Endothelial cell of umbilical vein (primary cell): ENCODE measurements around the gene NUP153. TPM values are rescaled to one million over a fixed set of nuclear protein-coding genes. Genes with fewer than 3 reads are reported as not detected.

Experiments
- BruUV-seq: library from RNA; stranded (reverse); fragments of 400-500 nt; replicated peaks from 2 replicates; lab custom pipeline; 2021; lab: Mats Ljungman, UMichigan
- CTCF ChIA-PET: fragments of 300-600, 350-600 bp; sonication (Branson Sonifier 250); formaldehyde crosslinking; loops from one replicate; lab custom pipeline; 2021; ENCODE audit warnings: antibody characterized with exemption, inconsistent platforms; lab: Charles Lee
- POLR2A ChIA-PET: fragments of 300-600, 350-600 bp; sonication (Branson Sonifier 250); formaldehyde crosslinking; loops from one replicate; lab custom pipeline; 2021; ENCODE audit warnings: antibody characterized with exemption, inconsistent platforms; lab: Charles Lee
- DNase-seq: peaks from one replicate; pipeline ENCODE4 v3.0.0-alpha.2; 2011; ENCODE audit warnings: low read depth, low spot score
- FAIRE-seq: peaks from 2 replicates; lab custom pipeline; 2011; peaks lifted over from hg19 to GRCh38; lab: Jason Lieb, UNC
- H2AFZ ChIP-seq: 2 replicates; pipeline ENCODE4 v1.6.0; 2012; ENCODE audit warnings: low read depth, low read length, control low read depth, inconsistent platforms
- H3K27ac ChIP-seq: 2 replicates; pipeline ENCODE4 v1.5.1; 2011; ENCODE audit warnings: low read depth, mild to moderate bottlenecking, control low read depth, low read length, moderate library complexity; ENCODE audit not compliant: insufficient read depth
- H3K27me3 ChIP-seq, 2 experiments: 2 replicates each; pipeline versions ENCODE4 v1.6.0 to v1.6.1; 2011; ENCODE audit warnings: low read length in 2 of 2, mixed read lengths in 1 of 2; ENCODE audit not compliant: control insufficient read depth in 2 of 2, insufficient read depth in 2 of 2
- H3K36me3 ChIP-seq, 2 experiments: 2 replicates in 1 of 2; 3 replicates in 1 of 2; pipeline ENCODE4 v1.5.1; 2011; ENCODE audit warnings: low read length in 2 of 2, mild to moderate bottlenecking in 1 of 2, moderate library complexity in 1 of 2; ENCODE audit not compliant: control insufficient read depth in 2 of 2, insufficient read depth in 2 of 2; ENCODE audit errors: extremely low read depth in 1 of 2
- H3K4me1 ChIP-seq: 3 replicates; pipeline ENCODE4 v1.5.1; 2011; ENCODE audit warnings: mild to moderate bottlenecking, low read length; ENCODE audit not compliant: control insufficient read depth, insufficient read depth; ENCODE audit errors: extremely low read depth
- H3K4me2 ChIP-seq: 2 replicates; pipeline ENCODE4 v1.6.1; 2011; ENCODE audit warnings: low read length, control low read depth, mixed read lengths; ENCODE audit not compliant: insufficient read depth
- H3K4me3 ChIP-seq, 3 experiments: fragments of 200-600 bp in 1 of 3; sonication (generic), shearing (Covaris generic) in 1 of 3; replicated peaks in 1 of 3; 2 replicates each; pipeline ENCODE4 v1.5.1; 2011 to 2016; ENCODE audit warnings: control low read depth in 3 of 3, low read length in 3 of 3, mild to moderate bottlenecking in 2 of 3, inconsistent platforms in 1 of 3, low read depth in 1 of 3, moderate library complexity in 1 of 3; ENCODE audit not compliant: insufficient read depth in 1 of 3
- H3K79me2 ChIP-seq: 2 replicates; pipeline ENCODE4 v1.6.0; 2012; ENCODE audit warnings: low read length, inconsistent platforms; ENCODE audit not compliant: control insufficient read depth, insufficient read depth
- H3K9ac ChIP-seq: replicated peaks from 2 replicates; pipeline ENCODE3; 2011; ENCODE audit warnings: low read length, control low read depth; ENCODE audit not compliant: insufficient read depth; ENCODE audit errors: extremely low read depth
- H3K9me1 ChIP-seq: replicated peaks from 3 replicates; pipeline ENCODE4 v1.6.0; 2011; ENCODE audit warnings: mild to moderate bottlenecking, low read length; ENCODE audit not compliant: control insufficient read depth, insufficient read depth; ENCODE audit errors: extremely low read depth
- H3K9me3 ChIP-seq: replicated peaks from 2 replicates; pipeline ENCODE4 v1.5.1; 2012; ENCODE audit warnings: low read length, inconsistent platforms; ENCODE audit not compliant: control insufficient read depth, insufficient read depth
- H4K20me1 ChIP-seq: replicated peaks from 2 replicates; pipeline ENCODE3; 2011; ENCODE audit warnings: mild to moderate bottlenecking, low read length; ENCODE audit not compliant: control insufficient read depth, insufficient read depth; ENCODE audit errors: extremely low read depth
- EZH2 ChIP-seq: IDR thresholded peaks from 2 replicates; pipeline ENCODE4 v1.6.1; 2012; ENCODE audit warnings: borderline replicate concordance, low read depth, mild to moderate bottlenecking, moderate library complexity, low read length, inconsistent platforms; ENCODE audit not compliant: severe bottlenecking
- FOS ChIP-seq: IDR thresholded peaks from 2 replicates; pipeline ENCODE4 v1.6.1; 2011; ENCODE audit warnings: mild to moderate bottlenecking, low read length, moderate library complexity, borderline replicate concordance; ENCODE audit not compliant: insufficient read depth
- JUN ChIP-seq: IDR thresholded peaks from 2 replicates; pipeline ENCODE4 v1.6.1; 2011; ENCODE audit warnings: borderline replicate concordance, low read depth; ENCODE audit not compliant: insufficient read length, insufficient read depth
- dilution Hi-C: fragments of 300-500 bp; cut with MboI; formaldehyde crosslinking; loops from one replicate; pipeline ENCODE4 v1.15.0; 2019; ENCODE audit warnings: low sequenced_read_pairs; ENCODE audit not compliant: extremely low pct_ligation_motif_present
- intact Hi-C: fragments of 100-400 bp; cut with micrococcal nuclease; formaldehyde crosslinking; loops from one replicate; pipeline ENCODE4 v1.10.0; 2022
- polyA plus RNA-seq, 4 experiments: library from polyadenylated mRNA; depleted of rRNA in 3 of 4; stranded (reverse) in 3 of 4; unstranded in 1 of 4; fragments of >200 nt; gene quantifications; 2 replicates each; pipeline versions ENCODE4 v1.2.1 to v1.2.3, GENCODE V29; 2011 to 2012; ENCODE audit warnings: missing spikeins in 1 of 4
- total RNA-seq: library from RNA; stranded (reverse); gene quantifications from 2 replicates; pipeline ENCODE4 v1.2.3, GENCODE V29; 2021
- TF ChIP-seq, protein P1 (sequence below): IDR thresholded peaks from 2 replicates; pipeline ENCODE4 v1.6.1; 2011; ENCODE audit not compliant: insufficient read depth, insufficient read length

The NUP153 gene
- total and polyA plus RNA-seq, 2 donors (not counting 3 experiments of a cell fraction or from before 2014, with no cell fraction given), result 22.0 to 51.0 TPM

DNA sequence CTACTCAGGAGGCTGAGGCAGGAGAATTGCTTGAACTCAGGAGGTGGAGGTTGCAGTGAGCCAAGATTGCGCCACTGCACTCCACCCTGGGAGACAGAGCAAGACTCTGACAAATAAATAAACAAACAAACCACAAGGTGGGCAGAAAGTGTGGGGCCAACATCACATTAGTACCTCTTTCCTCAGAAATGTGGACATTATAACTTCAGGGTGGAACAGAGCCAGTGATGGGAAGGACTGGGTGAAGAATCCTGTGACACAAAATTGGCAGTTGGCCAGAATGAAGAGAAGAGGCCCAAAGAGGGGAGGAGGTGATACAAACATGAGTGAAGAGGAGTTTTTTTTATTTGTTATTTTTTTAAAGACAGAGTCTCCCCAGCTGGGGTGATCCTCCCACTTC is 50.6 kb downstream of the NUP153 start:
- no peaks in the 10 kb centered on the region for H3K9me3 ChIP-seq
- peaks cover 4% of the 10 kb centered on the region for H3K4me1 ChIP-seq
- ChIA-PET POLR2A (no interaction called here), CTCF (no interaction called here)
- H3K27me3 ChIP-seq, result no peaks in the 10 kb centered on the region
- no peak overlapping the region for H3K27ac ChIP-seq
- no peak overlapping the region for H3K4me2 ChIP-seq
- H3K79me2 ChIP-seq, result peaks cover 62% of the 10 kb centered on the region
- H4K20me1 ChIP-seq, result peaks cover 2% of the 10 kb centered on the region
- H3K9me1 ChIP-seq, result no peaks in the 10 kb centered on the region
- no peak overlapping the region for H3K4me3 ChIP-seq
- no TSS peak for BruUV-seq
- no peak overlapping the region for H3K9ac ChIP-seq
- FAIRE-seq (no peak), DNase-seq (no peak)
- dilution Hi-C loops, result no loop called here
- peaks cover 9 to 19% of the 10 kb centered on the region in 2 experiments for H3K36me3 ChIP-seq
- no peak overlapping the region for H2AFZ ChIP-seq
- TF ChIP-seq FOS, result no peak
- no peak for TF ChIP-seq EZH2
- intact Hi-C loops, result no loop called here

DNA sequence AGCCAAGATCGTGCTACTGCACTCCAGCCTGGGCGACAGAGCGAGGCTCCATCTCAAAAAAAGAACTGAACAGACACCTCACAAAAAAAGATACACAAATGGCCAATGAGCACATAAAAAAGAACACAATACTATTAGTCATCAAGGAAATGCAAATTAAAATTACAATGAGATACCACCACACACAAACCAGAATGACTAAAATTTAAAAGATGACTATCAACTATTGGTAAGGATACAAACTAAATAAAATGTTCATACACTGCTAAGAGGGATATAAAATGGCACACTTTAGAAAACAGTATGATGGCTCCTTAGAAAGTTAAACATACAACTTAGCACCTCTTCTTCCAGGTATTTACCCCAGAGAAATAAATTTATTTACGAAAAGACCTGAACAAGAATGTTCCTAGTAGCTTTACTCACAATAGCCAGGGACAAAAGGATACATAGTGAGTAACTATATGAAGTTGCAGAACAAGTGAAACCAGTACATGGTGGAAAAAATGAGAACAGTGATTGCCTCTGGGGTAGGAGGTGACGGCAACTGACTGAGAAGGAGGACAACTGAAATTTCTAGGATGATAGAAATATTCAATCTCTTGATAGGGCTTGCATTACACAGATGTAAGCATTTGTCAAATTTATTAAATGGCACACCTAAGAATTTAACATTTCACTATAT is 53.4 kb downstream of the NUP153 start:
- H3K36me3 ChIP-seq, result peaks cover 3 to 23% of the 10 kb centered on the region in 2 experiments

More for the DNA sequence above, 53.4 kb downstream of the NUP153 start:
- FAIRE-seq (no peak), DNase-seq (no peak)
- H3K27me3 ChIP-seq, result no peaks in the 10 kb centered on the region
- dilution Hi-C loops, result no loop called here
- no TSS peak for BruUV-seq
- ChIA-PET POLR2A (interaction anchor here (0.7 kb wide), 1 partner anchor 322 kb away, joined by 3 read pairs; no protein-coding TSS in a partner anchor), CTCF (interaction anchor here (1.0 kb wide), 1 partner anchor 9 kb away, joined by 3 read pairs; no protein-coding TSS in a partner anchor)
- intact Hi-C loops, result no loop called here
- no peaks in the 10 kb centered on the region for H3K9me3 ChIP-seq
- peaks cover 7% of the 10 kb centered on the region for H3K4me1 ChIP-seq
- H3K9me1 ChIP-seq, result no peaks in the 10 kb centered on the region
- H3K9ac ChIP-seq, result no peak overlapping the region
- H3K27ac ChIP-seq, result no peak overlapping the region
- TF ChIP-seq, protein P1, sequence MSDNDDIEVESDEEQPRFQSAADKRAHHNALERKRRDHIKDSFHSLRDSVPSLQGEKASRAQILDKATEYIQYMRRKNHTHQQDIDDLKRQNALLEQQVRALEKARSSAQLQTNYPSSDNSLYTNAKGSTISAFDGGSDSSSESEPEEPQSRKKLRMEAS, result no peak
- peak; percentile 15 for TF ChIP-seq JUN
- peaks cover 43% of the 10 kb centered on the region for H3K79me2 ChIP-seq
- no peak overlapping the region for H3K4me2 ChIP-seq
- H2AFZ ChIP-seq, result no peak overlapping the region
- peaks cover 2% of the 10 kb centered on the region for H4K20me1 ChIP-seq
- H3K4me3 ChIP-seq, result no peak overlapping the region
